Activated CD4-positive, CD25-positive, alpha-beta regulatory T cell treated with anti-CD3 and anti-CD28 coated beads, Interleukin-2, amount 50 U/mL, for 24 hours (primary cell): ENCODE data around the gene ZNF530.

Experiments used
- ATAC-seq, 2 donors: fragments of 150-1000 bp; cut with Tn5 transposase; one replicate each; pipeline ENCODE4 v1.10.0; 2021; ENCODE audit warnings: mild to moderate bottlenecking in 1 of 2, moderate library complexity in 1 of 2

Gene ZNF530

GRCh38 chr19:57599761-57600383 is at the start of gene ZNF530:
TSS of gene ZNF530 (plus strand) at chr19:57599885. CDS start at chr19:57604346, 4,461 bp downstream.
- ATAC-seq = peak; percentile 100

GRCh38 chr19:57552432-57552831 is 47.3 kb upstream of the ZNF530 start:
- no peak for ATAC-seq

GRCh38 chr19:57557659-57558058 is 42.0 kb upstream of the ZNF530 start:
- no peak for ATAC-seq

GRCh38 chr19:57558525-57558924 is 41.2 kb upstream of the ZNF530 start:
- ATAC-seq = no peak

GRCh38 chr19:57559008-57559403 is 40.7 kb upstream of the ZNF530 start:
- ATAC-seq = peak; percentile 13 to 18

- ATAC-seq = peak; percentile 99 to 100
Observed at GRCh38 chr19:57559404-57560025, 40.2 kb upstream of the ZNF530 start, which contains the start of gene ZNF550. TSS of gene ZNF550 (minus strand) at chr19:57559863. CDS start at chr19:57559682, 181 bp downstream.

GRCh38 chr19:57560049-57560491 is 39.6 kb upstream of the ZNF530 start:
- no peak for ATAC-seq

GRCh38 chr19:57563547-57563946 is 36.1 kb upstream of the ZNF530 start:
- ATAC-seq = no peak

GRCh38 chr19:57566396-57567265 is 33.1 kb upstream of the ZNF530 start:
- no peak for ATAC-seq

- ATAC-seq = no peak
Observed at GRCh38 chr19:57570707-57571106, 29.0 kb upstream of the ZNF530 start.

GRCh38 chr19:57572415-57572947 is 27.2 kb upstream of the ZNF530 start:
- no peak for ATAC-seq

- no peak for ATAC-seq
Observed at GRCh38 chr19:57576661-57577060, 23.0 kb upstream of the ZNF530 start.

GRCh38 chr19:57578487-57579205 is 21.0 kb upstream of the ZNF530 start, which contains the start of gene ZNF416:
TSS of gene ZNF416 (minus strand) at chr19:57578911. CDS start at chr19:57578704, 207 bp downstream.
- ATAC-seq = peak; percentile 97 to 98

GRCh38 chr19:57583104-57583520 is 16.6 kb upstream of the ZNF530 start:
- no peak for ATAC-seq

- ATAC-seq = peak; percentile 91 to 93
Observed at GRCh38 chr19:57583521-57584416, 15.9 kb upstream of the ZNF530 start, which contains the start of gene ZIK1. TSS of gene ZIK1 (plus strand) at chr19:57584145. CDS start at chr19:57584357, 212 bp downstream.

GRCh38 chr19:57587529-57587928 is 12.2 kb upstream of the ZNF530 start:
- no peak for ATAC-seq

GRCh38 chr19:57599377-57599760 is 316 bp upstream of the ZNF530 start:
- ATAC-seq = peak; percentile 6 to 8

GRCh38 chr19:57606931-57607330 is 7.2 kb downstream of the ZNF530 start:
- no peak for ATAC-seq

GRCh38 chr19:57611113-57611512 is 11.4 kb downstream of the ZNF530 start:
- no peak for ATAC-seq

- ATAC-seq = peak; percentile 99 to 100
Observed at GRCh38 chr19:57613941-57614743, 14.5 kb downstream of the ZNF530 start, which contains the start of gene ZNF134. TSS of gene ZNF134 (plus strand) at chr19:57614242. CDS start at chr19:57619469, 5,227 bp downstream.
